Hepatocyte (in vitro differentiated cells): ENCODE results near the gene SMIM10. TPM values are rescaled to one million over a fixed set of nuclear protein-coding genes. Genes with fewer than 3 reads are reported as not detected.

Experiments used
- DNase-seq: peaks from one replicate; pipeline ENCODE4 v3.0.0-alpha.2; 2016; ENCODE audit warnings: low spot score
- H2AFZ ChIP-seq: fragments of 200-600 bp; sonication (generic); 2 replicates; pipeline ENCODE4 v1.6.0; 2016; ENCODE audit warnings: antibody characterized with exemption, mild to moderate bottlenecking
- H3K27ac ChIP-seq: fragments of 200-600 bp; sonication (generic); 2 replicates; pipeline ENCODE4 v1.5.1; 2016; ENCODE audit warnings: mild to moderate bottlenecking
- H3K27me3 ChIP-seq: fragments of 200-600 bp; sonication (generic); 2 replicates; pipeline ENCODE4 v1.6.1; 2016
- H3K36me3 ChIP-seq: fragments of 200-600 bp; sonication (generic); replicated peaks from 2 replicates; pipeline ENCODE4 v1.5.1; 2016; ENCODE audit warnings: low read depth; ENCODE audit not compliant: insufficient read depth
- H3K4me1 ChIP-seq: fragments of 200-600 bp; sonication (generic); 2 replicates; pipeline ENCODE4 v1.5.1; 2016; ENCODE audit warnings: mild to moderate bottlenecking, moderate library complexity; ENCODE audit not compliant: insufficient read depth
- H3K4me2 ChIP-seq: fragments of 200-600 bp; sonication (generic); 2 replicates; pipeline ENCODE4 v1.6.0; 2016
- H3K4me3 ChIP-seq: fragments of 200-600 bp; sonication (generic); 2 replicates; pipeline ENCODE4 v1.5.1; 2016; ENCODE audit warnings: mild to moderate bottlenecking
- H3K79me2 ChIP-seq: fragments of 200-600 bp; sonication (generic); 2 replicates; pipeline ENCODE4 v1.6.0; 2017; ENCODE audit warnings: mild to moderate bottlenecking
- H3K9me2 ChIP-seq: fragments of 200-600 bp; sonication (generic); replicated peaks from 2 replicates; pipeline ENCODE4 v1.6.0; 2017; ENCODE audit warnings: mild to moderate bottlenecking; ENCODE audit not compliant: insufficient read depth
- H3K9me3 ChIP-seq: fragments of 200-600 bp; sonication (generic); 2 replicates; pipeline ENCODE4 v1.5.1; 2016; ENCODE audit warnings: low read depth, mild to moderate bottlenecking
- H4K20me1 ChIP-seq: fragments of 200-600 bp; sonication (generic); 2 replicates; pipeline ENCODE4 v1.6.0; 2016; ENCODE audit warnings: mild to moderate bottlenecking; ENCODE audit not compliant: insufficient read depth, poor library complexity, severe bottlenecking
- EZH2 ChIP-seq: fragments of 200-600 bp; sonication (generic); IDR thresholded peaks from 2 replicates; pipeline ENCODE4 v1.6.1; 2016; ENCODE audit warnings: antibody characterized with exemption, mild to moderate bottlenecking, borderline replicate concordance
- EZH2phosphoT487 ChIP-seq: fragments of 200-600 bp; sonication (generic); IDR thresholded peaks from one replicate; pipeline ENCODE4 v1.6.1; 2018; ENCODE audit warnings: antibody characterized with exemption, mild to moderate bottlenecking, low read depth, moderate library complexity; ENCODE audit not compliant: unreplicated experiment, severe bottlenecking
- WGBS: methylation state at CpG from one replicate; pipeline ENCODE4 v1.1.6; 2016; ENCODE audit warnings: low lambda C conversion rate; ENCODE audit errors: missing lambda C conversion rate; 5-methylcytosine and 5-hydroxymethylcytosine counted together
- polyA plus RNA-seq: library from polyadenylated mRNA; unstranded; fragments of >200 nt; fragmentation: Nextera tagmentation; extraction: Ambion mirVana; gene quantifications from 2 replicates; pipeline ENCODE4 v1.2.1, GENCODE V29; 2016
- total RNA-seq: library from RNA; depleted of rRNA; stranded (reverse); fragments of >200 nt; gene quantifications from 2 replicates; pipeline ENCODE4 v1.2.3, GENCODE V29; 2014
- TF ChIP-seq, protein P1 (sequence below): fragments of 200-600 bp; sonication (generic); IDR thresholded peaks from 2 replicates; pipeline ENCODE4 v1.5.1; 2016; ENCODE audit warnings: antibody characterized with exemption, mild to moderate bottlenecking; ENCODE audit not compliant: poor library complexity

SMIM10 gene
- total and polyA plus RNA-seq, 2 experiments from 2014 or later: 2.6 to 4.4 TPM

DNA sequence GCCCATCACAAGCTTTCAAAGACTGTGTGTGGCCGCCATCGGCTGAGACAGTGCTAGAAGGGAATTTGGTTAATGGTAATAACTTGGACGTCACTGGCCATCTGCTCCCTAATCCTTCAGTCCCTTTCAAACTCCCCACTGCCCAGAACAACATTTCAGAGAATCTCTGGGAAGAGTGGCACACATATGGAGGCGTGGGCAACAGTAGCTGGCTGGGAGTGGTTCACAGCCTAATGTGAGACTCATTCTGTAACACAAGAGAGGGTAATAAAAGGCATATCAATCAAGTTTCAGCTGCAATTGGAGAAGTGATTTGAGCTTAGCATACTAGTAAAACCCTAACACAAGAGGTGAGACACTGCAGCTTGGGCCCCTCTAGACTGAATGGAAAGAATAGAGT, 15.4 kb downstream of the SMIM10 start:
- Histone ChIP-seq H2AFZ (no peak overlapping the region), H4K20me1 (no peaks in the 10 kb centered on the region), H3K9me3 (no peaks in the 10 kb centered on the region), H3K4me1 (no peaks in the 10 kb centered on the region), H3K27me3 (no peaks in the 10 kb centered on the region), H3K36me3 (no peaks in the 10 kb centered on the region), H3K4me2 (no peak overlapping the region), H3K27ac (no peak overlapping the region), H3K9me2 (no peaks in the 10 kb centered on the region), H3K4me3 (no peak overlapping the region), H3K79me2 (no peaks in the 10 kb centered on the region)
- TF ChIP-seq EZH2phosphoT487 (no peak), EZH2 (no peak)
- TF ChIP-seq, protein P1, sequence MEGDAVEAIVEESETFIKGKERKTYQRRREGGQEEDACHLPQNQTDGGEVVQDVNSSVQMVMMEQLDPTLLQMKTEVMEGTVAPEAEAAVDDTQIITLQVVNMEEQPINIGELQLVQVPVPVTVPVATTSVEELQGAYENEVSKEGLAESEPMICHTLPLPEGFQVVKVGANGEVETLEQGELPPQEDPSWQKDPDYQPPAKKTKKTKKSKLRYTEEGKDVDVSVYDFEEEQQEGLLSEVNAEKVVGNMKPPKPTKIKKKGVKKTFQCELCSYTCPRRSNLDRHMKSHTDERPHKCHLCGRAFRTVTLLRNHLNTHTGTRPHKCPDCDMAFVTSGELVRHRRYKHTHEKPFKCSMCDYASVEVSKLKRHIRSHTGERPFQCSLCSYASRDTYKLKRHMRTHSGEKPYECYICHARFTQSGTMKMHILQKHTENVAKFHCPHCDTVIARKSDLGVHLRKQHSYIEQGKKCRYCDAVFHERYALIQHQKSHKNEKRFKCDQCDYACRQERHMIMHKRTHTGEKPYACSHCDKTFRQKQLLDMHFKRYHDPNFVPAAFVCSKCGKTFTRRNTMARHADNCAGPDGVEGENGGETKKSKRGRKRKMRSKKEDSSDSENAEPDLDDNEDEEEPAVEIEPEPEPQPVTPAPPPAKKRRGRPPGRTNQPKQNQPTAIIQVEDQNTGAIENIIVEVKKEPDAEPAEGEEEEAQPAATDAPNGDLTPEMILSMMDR: no peak
- no peak for DNase-seq
- 79% methylated on average over 4 of the region's 4 CpGs for WGBS

DNA sequence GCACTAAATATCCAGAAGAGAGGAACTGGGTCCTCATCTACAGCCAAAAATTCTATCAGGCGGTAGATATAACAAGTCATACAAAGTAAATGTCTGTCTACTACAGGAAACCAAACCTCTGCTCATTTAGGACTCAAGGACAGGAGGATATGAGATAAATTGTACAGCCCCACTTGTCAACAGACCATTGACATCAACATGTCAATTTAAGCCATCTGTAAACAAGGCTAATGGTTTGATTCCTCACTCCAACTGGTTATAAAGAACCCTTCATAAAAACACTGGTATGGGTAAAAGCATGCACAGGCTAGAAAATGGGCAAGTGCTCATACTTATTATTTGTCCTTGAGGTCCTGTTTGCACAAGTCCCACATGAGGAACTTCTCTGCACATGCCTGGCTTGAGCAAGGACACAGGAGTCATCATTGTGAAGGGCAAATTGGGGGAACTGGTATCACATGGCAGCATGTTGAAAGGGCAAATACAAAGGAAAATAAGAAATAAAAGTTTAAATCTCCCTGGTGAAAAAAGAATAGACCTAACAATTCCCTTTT, 18.3 kb downstream of the SMIM10 start:
- H3K27ac ChIP-seq: no peak overlapping the region
- no peaks in the 10 kb centered on the region for H3K36me3 ChIP-seq
- H3K9me2 ChIP-seq: no peaks in the 10 kb centered on the region
- H4K20me1 ChIP-seq: no peaks in the 10 kb centered on the region
- H3K27me3 ChIP-seq: no peaks in the 10 kb centered on the region
- 78% methylated on average over 1 of the region's 1 CpG for WGBS
- no peaks in the 10 kb centered on the region for H3K9me3 ChIP-seq
- TF ChIP-seq EZH2phosphoT487 (no peak), EZH2 (no peak)
- TF ChIP-seq, protein P1: no peak
- no peaks in the 10 kb centered on the region for H3K4me1 ChIP-seq
- H3K79me2 ChIP-seq: no peaks in the 10 kb centered on the region
- no peak overlapping the region for H3K4me3 ChIP-seq
- no peak for DNase-seq
- no peak overlapping the region for H2AFZ ChIP-seq
- H3K4me2 ChIP-seq: no peak overlapping the region

DNA sequence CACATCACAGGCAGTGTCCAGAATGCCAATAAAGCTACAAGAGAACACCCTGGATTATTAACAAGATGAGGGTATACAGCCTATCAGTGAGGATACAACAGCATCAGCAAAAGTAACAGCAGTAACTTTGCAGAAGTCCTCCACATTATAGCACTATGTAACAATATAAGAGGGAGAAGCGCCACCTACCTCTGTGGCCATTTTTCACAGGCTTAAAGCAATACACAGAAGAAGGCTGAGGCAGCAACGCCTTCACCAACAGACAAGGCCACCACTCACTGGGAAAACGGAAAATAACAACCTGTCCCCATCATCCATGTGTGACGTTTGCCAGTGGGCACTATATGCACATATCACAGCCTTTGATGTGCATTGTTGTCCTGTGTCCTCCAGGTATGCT, 19.0 kb downstream of the SMIM10 start:
- H3K27ac ChIP-seq: no peak overlapping the region
- TF ChIP-seq EZH2phosphoT487 (no peak), EZH2 (no peak)
- TF ChIP-seq, protein P1: no peak
- 59% methylated on average over 4 of the region's 4 CpGs for WGBS
- no peaks in the 10 kb centered on the region for H4K20me1 ChIP-seq
- H3K79me2 ChIP-seq: no peaks in the 10 kb centered on the region
- H3K27me3 ChIP-seq: no peaks in the 10 kb centered on the region
- no peak overlapping the region for H3K4me3 ChIP-seq
- H3K9me2 ChIP-seq: no peaks in the 10 kb centered on the region
- no peaks in the 10 kb centered on the region for H3K4me1 ChIP-seq
- H3K36me3 ChIP-seq: no peaks in the 10 kb centered on the region
- no peaks in the 10 kb centered on the region for H3K9me3 ChIP-seq
- no peak overlapping the region for H3K4me2 ChIP-seq
- H2AFZ ChIP-seq: no peak overlapping the region
- no peak for DNase-seq
